GM19043 (cell line): ENCODE data around the gene BCL10.
A peak's percentile ranks its signal among the peaks of the same experiment; 100 is the strongest.

Experiments used
- ATAC-seq: cut with Tn5 transposase; IDR thresholded peaks from one replicate; pipeline ENCODE4 v1.9.1; 2021; ENCODE audit warnings: low read depth; ENCODE audit not compliant: unreplicated experiment

BCL10 gene

GRCh38 chr1:85276215-85276977, at the start of gene BCL10:
TSS of gene BCL10 (minus strand) at chr1:85276632. CDS start at chr1:85276352, 280 bp downstream.
- ATAC-seq = peak; percentile 95

- no peak for ATAC-seq
These were observed 49.5 kb upstream of the BCL10 start for GRCh38 chr1:85325920-85326319.

- ATAC-seq = no peak
These were observed 47.3 kb upstream of the BCL10 start for GRCh38 chr1:85323770-85324169.

GRCh38 chr1:85322655-85323054, 46.2 kb upstream of the BCL10 start:
- no peak for ATAC-seq

- no peak for ATAC-seq
These were observed 45.0 kb upstream of the BCL10 start for GRCh38 chr1:85321237-85321964.

- ATAC-seq = no peak
These were observed 44.1 kb upstream of the BCL10 start for GRCh38 chr1:85320371-85321131.

GRCh38 chr1:85319931-85320330, 43.5 kb upstream of the BCL10 start:
- ATAC-seq = no peak

GRCh38 chr1:85319491-85319890, 43.1 kb upstream of the BCL10 start:
- no peak for ATAC-seq

- ATAC-seq = no peak
These were observed 41.8 kb upstream of the BCL10 start for GRCh38 chr1:85318217-85318616.

- no peak for ATAC-seq
These were observed 41.1 kb upstream of the BCL10 start for GRCh38 chr1:85317560-85317959.

GRCh38 chr1:85316321-85316720, 39.9 kb upstream of the BCL10 start:
- no peak for ATAC-seq

GRCh38 chr1:85315789-85316188, 39.4 kb upstream of the BCL10 start:
- no peak for ATAC-seq

GRCh38 chr1:85314726-85315125, 38.3 kb upstream of the BCL10 start:
- no peak for ATAC-seq

GRCh38 chr1:85313888-85314696, 37.7 kb upstream of the BCL10 start:
- ATAC-seq = no peak

- no peak for ATAC-seq
These were observed 35.4 kb upstream of the BCL10 start for GRCh38 chr1:85311818-85312217.

GRCh38 chr1:85308833-85309350, 32.5 kb upstream of the BCL10 start:
- no peak for ATAC-seq

GRCh38 chr1:85307987-85308832, 31.8 kb upstream of the BCL10 start:
- peak; percentile 93 for ATAC-seq

GRCh38 chr1:85306236-85306635, 29.8 kb upstream of the BCL10 start:
- no peak for ATAC-seq

GRCh38 chr1:85303440-85304162, 27.2 kb upstream of the BCL10 start:
- no peak for ATAC-seq
